ENCODE data around the gene DRC1.

DRC1 gene

GRCh38 chr2:26479131-26479788, 77.5 kb downstream of the DRC1 start:
- TF ChIP-seq TAF1 (IDR thresholded peaks at IDR 0.05; ENCODE audit: borderline replicate concordance, insufficient read depth, low read length) = no peak
- no peak for TF ChIP-seq FOXP2 (optimal IDR thresholded peaks at IDR 0.05; ENCODE audit: borderline replicate concordance, extremely low read depth, extremely low read length, insufficient read depth)
- no peak for TF ChIP-seq SIN3A (IDR thresholded peaks at IDR 0.05; ENCODE audit: borderline replicate concordance, insufficient read depth, low read length)
- no peak for TF ChIP-seq POLR2AphosphoS5 (IDR thresholded peaks at IDR 0.05; ENCODE audit: low read depth, low read length)
- TF ChIP-seq REST (IDR thresholded peaks at IDR 0.05; ENCODE audit: insufficient read depth in 1 of 2, low read depth in 2 of 2, low read length in 2 of 2) = no peak

- TF ChIP-seq FOXP2 (optimal IDR thresholded peaks at IDR 0.05; ENCODE audit: borderline replicate concordance, extremely low read depth, extremely low read length, insufficient read depth) (no peak), REST (IDR thresholded peaks at IDR 0.05; ENCODE audit: insufficient read depth in 1 of 2, low read depth in 2 of 2, low read length in 2 of 2) (no peak), POLR2AphosphoS5 (IDR thresholded peaks at IDR 0.05; ENCODE audit: low read depth, low read length) (no peak), SIN3A (IDR thresholded peaks at IDR 0.05; ENCODE audit: borderline replicate concordance, insufficient read depth, low read length) (no peak), TAF1 (IDR thresholded peaks at IDR 0.05; ENCODE audit: borderline replicate concordance, insufficient read depth, low read length) (no peak)
These were observed 78.3 kb downstream of the DRC1 start for GRCh38 chr2:26479789-26480565.

GRCh38 chr2:26480566-26481423, 79.1 kb downstream of the DRC1 start:
- TF ChIP-seq REST (IDR thresholded peaks at IDR 0.05; ENCODE audit: insufficient read depth in 1 of 2, low read depth in 2 of 2, low read length in 2 of 2) = no peak
- no peak for TF ChIP-seq SIN3A (IDR thresholded peaks at IDR 0.05; ENCODE audit: borderline replicate concordance, insufficient read depth, low read length)
- TF ChIP-seq TAF1 (IDR thresholded peaks at IDR 0.05; ENCODE audit: borderline replicate concordance, insufficient read depth, low read length) = no peak
- TF ChIP-seq POLR2AphosphoS5 (IDR thresholded peaks at IDR 0.05; ENCODE audit: low read depth, low read length) = no peak
- TF ChIP-seq FOXP2 (optimal IDR thresholded peaks at IDR 0.05; ENCODE audit: borderline replicate concordance, extremely low read depth, extremely low read length, insufficient read depth) = no peak

- no peak for TF ChIP-seq REST (IDR thresholded peaks at IDR 0.05; ENCODE audit: insufficient read depth in 1 of 2, low read depth in 2 of 2, low read length in 2 of 2)
- TF ChIP-seq POLR2AphosphoS5 (IDR thresholded peaks at IDR 0.05; ENCODE audit: low read depth, low read length) = no peak
- TF ChIP-seq FOXP2 (optimal IDR thresholded peaks at IDR 0.05; ENCODE audit: borderline replicate concordance, extremely low read depth, extremely low read length, insufficient read depth) = no peak
These were observed 80.0 kb downstream of the DRC1 start for GRCh38 chr2:26481706-26482105.
